Measurements from ENCODE around the gene SFMBT2. TPM values are rescaled to one million over a fixed set of nuclear protein-coding genes. Genes with fewer than 3 reads are reported as not detected.

Gene SFMBT2
- total RNA-seq, 4 donors from 2014 or later: 7.6 to 15.4 (median 10.8) TPM

GRCh38 chr10:7170626-7171322 is 240.1 kb downstream of the SFMBT2 start:
- Histone ChIP-seq H3K4me3 (no peak overlapping the region), H3K27me3 (no peaks in the 10 kb centered on the region), H3K27ac (replicated peaks in 1 of 4) (no peak overlapping the region), H3K36me3 (peaks cover 39 to 80% (median 65%) of the 10 kb centered on the region in 4 donors), H3K9me3 (no peaks in the 10 kb centered on the region), H3K4me1 (peaks cover 0 to 5% (median 0%) of the 10 kb centered on the region in 4 donors)
- WGBS: 77% methylated on average over 16 of the region's 24 CpGs
- TF ChIP-seq POLR2A (IDR thresholded peaks at IDR 0.05; ENCODE audit: low read depth) (no peak), CTCF (IDR thresholded peaks at IDR 0.05) (no peak), EP300 (IDR thresholded peaks at IDR 0.05) (no peak), POLR2AphosphoS5 (IDR thresholded peaks at IDR 0.05) (no peak)
- intact Hi-C loops (cut with DNase I): no loop called here
- DNase-seq (ENCODE audit: extremely low spot score): no peak

GRCh38 chr10:7168414-7168813 is 242.4 kb downstream of the SFMBT2 start:
- TF ChIP-seq EP300 (IDR thresholded peaks at IDR 0.05) (no peak), POLR2AphosphoS5 (IDR thresholded peaks at IDR 0.05) (no peak), CTCF (IDR thresholded peaks at IDR 0.05) (no peak), POLR2A (IDR thresholded peaks at IDR 0.05; ENCODE audit: low read depth) (no peak)
- no peaks in the 10 kb centered on the region for H3K9me3 ChIP-seq
- intact Hi-C loops (cut with DNase I): no loop called here
- no peak overlapping the region for H3K27ac ChIP-seq (replicated peaks in 1 of 4)
- no peak overlapping the region for H3K4me3 ChIP-seq
- H3K27me3 ChIP-seq: no peaks in the 10 kb centered on the region
- 94% methylated on average over 13 of the region's 13 CpGs for WGBS
- H3K4me1 ChIP-seq: peaks cover 0 to 5% (median 0%) of the 10 kb centered on the region in 4 donors
- H3K36me3 ChIP-seq: peaks cover 33 to 70% (median 54%) of the 10 kb centered on the region in 4 donors
- DNase-seq (ENCODE audit: extremely low spot score): no peak

- TF ChIP-seq POLR2AphosphoS5 (IDR thresholded peaks at IDR 0.05) (no peak), EP300 (IDR thresholded peaks at IDR 0.05) (no peak), CTCF (IDR thresholded peaks at IDR 0.05) (no peak), POLR2A (IDR thresholded peaks at IDR 0.05; ENCODE audit: low read depth) (no peak)
- H3K27me3 ChIP-seq: no peaks in the 10 kb centered on the region
- H3K4me1 ChIP-seq: peaks cover 0 to 3% (median 0%) of the 10 kb centered on the region in 4 donors
- intact Hi-C loops (cut with DNase I): no loop called here
- no peak overlapping the region for H3K27ac ChIP-seq (replicated peaks in 1 of 4)
- no peaks in the 10 kb centered on the region for H3K9me3 ChIP-seq
- DNase-seq (ENCODE audit: extremely low spot score): no peak
- peaks cover 21 to 70% (median 53%) of the 10 kb centered on the region in 4 donors for H3K36me3 ChIP-seq
- H3K4me3 ChIP-seq: no peak overlapping the region
- 93% methylated on average over 4 of the region's 4 CpGs for WGBS
Measured at GRCh38 chr10:7165500-7166177, 245.2 kb downstream of the SFMBT2 start.

GRCh38 chr10:7164955-7165354 is 245.9 kb downstream of the SFMBT2 start:
- Histone ChIP-seq H3K27ac (replicated peaks in 1 of 4) (no peak overlapping the region), H3K36me3 (peaks cover 14 to 70% (median 53%) of the 10 kb centered on the region in 4 donors), H3K4me3 (no peak overlapping the region), H3K27me3 (no peaks in the 10 kb centered on the region), H3K4me1 (no peaks in the 10 kb centered on the region), H3K9me3 (no peaks in the 10 kb centered on the region)
- intact Hi-C loops (cut with DNase I): no loop called here
- no peak for DNase-seq (ENCODE audit: extremely low spot score)
- TF ChIP-seq EP300 (IDR thresholded peaks at IDR 0.05) (no peak), CTCF (IDR thresholded peaks at IDR 0.05) (no peak), POLR2AphosphoS5 (IDR thresholded peaks at IDR 0.05) (no peak), POLR2A (IDR thresholded peaks at IDR 0.05; ENCODE audit: low read depth) (no peak)
- WGBS: 91% methylated on average over 8 of the region's 8 CpGs

Measured in esophagus muscularis mucosa (tissue), 4 donors.